ENCODE measurements around the gene BCAS3. TPM values are rescaled to one million over a fixed set of nuclear protein-coding genes. Genes with fewer than 3 reads are reported as not detected.
"Not testable (repeated sequence)": the region's sequence is repeated elsewhere in the genome, so short reads cannot be mapped to it uniquely, and the experiment has no call there.

Gene BCAS3
- total RNA-seq, 1 experiment from 2014 or later: 26.3 TPM

DNA sequence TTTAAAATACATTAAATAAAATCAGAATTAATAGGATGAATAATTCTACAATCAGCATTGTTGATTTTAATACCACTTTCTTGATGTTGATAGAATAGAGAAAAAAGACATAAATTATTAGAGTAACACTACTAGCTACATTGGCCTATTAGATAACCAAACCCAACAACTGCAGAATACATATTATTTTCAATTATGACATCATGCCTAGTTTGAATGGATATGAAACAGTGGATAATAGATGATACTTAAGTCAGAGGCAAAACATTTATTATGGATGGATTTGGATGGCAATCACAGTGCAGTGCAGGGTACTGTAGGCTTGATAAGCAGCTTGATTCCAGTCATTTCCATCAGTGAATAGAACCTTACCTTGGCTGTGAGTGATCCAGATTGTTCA lies 293.1 kb downstream of the BCAS3 start (continued):
- TF ChIP-seq REST (IDR thresholded peaks at IDR 0.05; ENCODE audit: low read depth) (no peak), EGR1 (IDR thresholded peaks at IDR 0.05; ENCODE audit: low read depth) (no peak), JUND (IDR thresholded peaks at IDR 0.05) (no peak), ELF1 (IDR thresholded peaks at IDR 0.05; ENCODE audit: borderline replicate concordance, low read depth) (no peak), SRF (IDR thresholded peaks at IDR 0.05; ENCODE audit: low read depth) (no peak)

GRCh38 chr17:60971515-60972369 lies 294.1 kb downstream of the BCAS3 start:
- Histone ChIP-seq H3K9me2 (ENCODE audit: insufficient read depth) (no peaks in the 10 kb centered on the region), H3K4me2 (ENCODE audit: low read length) (no peak overlapping the region), H2AFZ (ENCODE audit: low read depth, low read length, poor library complexity, severe bottlenecking) (no peak overlapping the region), H3K27me3 (ENCODE audit: insufficient read depth, low read length) (no peaks in the 10 kb centered on the region), H3K4me3 (replicated peaks in 1 of 2; ENCODE audit: low read depth in 1 of 2, low read length in 2 of 2) (no peak overlapping the region), H3K4me1 (ENCODE audit: control insufficient read depth in 1 of 2, insufficient read depth in 2 of 2, low read length in 2 of 2) (no peaks in the 10 kb centered on the region), H3K9ac (ENCODE audit: low read length) (no peak overlapping the region), H3K79me2 (ENCODE audit: insufficient read depth, low read length) (no peaks in the 10 kb centered on the region), H4K20me1 (ENCODE audit: insufficient read depth) (no peaks in the 10 kb centered on the region), H3K36me3 (ENCODE audit: control insufficient read depth in 1 of 2, insufficient read depth in 2 of 2, low read length in 2 of 2) (no peaks in the 10 kb centered on the region), H3K27ac (ENCODE audit: low read depth, low read length) (no peak overlapping the region), H3K9me3 (ENCODE audit: control insufficient read depth in 1 of 2, insufficient read depth in 1 of 2, low read depth in 1 of 2, low read length in 2 of 2) (peaks cover 0 to 11% of the 10 kb centered on the region in 2 experiments; a peak in 1 of 4 replicates)
- POLR2A ChIA-PET: interaction anchor here (1.0 kb wide), 1 partner anchor 862 kb away, joined by 3 read pairs; no protein-coding TSS in a partner anchor
- TF ChIP-seq, protein P1, sequence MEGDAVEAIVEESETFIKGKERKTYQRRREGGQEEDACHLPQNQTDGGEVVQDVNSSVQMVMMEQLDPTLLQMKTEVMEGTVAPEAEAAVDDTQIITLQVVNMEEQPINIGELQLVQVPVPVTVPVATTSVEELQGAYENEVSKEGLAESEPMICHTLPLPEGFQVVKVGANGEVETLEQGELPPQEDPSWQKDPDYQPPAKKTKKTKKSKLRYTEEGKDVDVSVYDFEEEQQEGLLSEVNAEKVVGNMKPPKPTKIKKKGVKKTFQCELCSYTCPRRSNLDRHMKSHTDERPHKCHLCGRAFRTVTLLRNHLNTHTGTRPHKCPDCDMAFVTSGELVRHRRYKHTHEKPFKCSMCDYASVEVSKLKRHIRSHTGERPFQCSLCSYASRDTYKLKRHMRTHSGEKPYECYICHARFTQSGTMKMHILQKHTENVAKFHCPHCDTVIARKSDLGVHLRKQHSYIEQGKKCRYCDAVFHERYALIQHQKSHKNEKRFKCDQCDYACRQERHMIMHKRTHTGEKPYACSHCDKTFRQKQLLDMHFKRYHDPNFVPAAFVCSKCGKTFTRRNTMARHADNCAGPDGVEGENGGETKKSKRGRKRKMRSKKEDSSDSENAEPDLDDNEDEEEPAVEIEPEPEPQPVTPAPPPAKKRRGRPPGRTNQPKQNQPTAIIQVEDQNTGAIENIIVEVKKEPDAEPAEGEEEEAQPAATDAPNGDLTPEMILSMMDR (IDR thresholded peaks at IDR 0.05 in 2 of 3, conservative IDR thresholded peaks at IDR 0.05 in 1 of 3; ENCODE audit: borderline replicate concordance in 1 of 3, insufficient read depth in 1 of 3, low read depth in 2 of 3, low read length in 2 of 3): peak; percentile 80 to 94 (median 81); a peak in 5 of 6 replicates
- TF ChIP-seq YY1 (IDR thresholded peaks at IDR 0.05; ENCODE audit: extremely low read depth, insufficient replicate concordance, low read depth, low read length): no peak
- peak; percentile 88 for TF ChIP-seq RAD21 (IDR thresholded peaks at IDR 0.05; ENCODE audit: low read depth)
- TF ChIP-seq EZH2phosphoT487 (IDR thresholded peaks at IDR 0.05; ENCODE audit: borderline replicate concordance): no peak
- no peak for TF ChIP-seq ELF1 (IDR thresholded peaks at IDR 0.05; ENCODE audit: borderline replicate concordance, low read depth)
- 0 out of 2 replicates have a peak, but pooled peaks have one; percentile 9 for TF ChIP-seq MAX (IDR thresholded peaks at IDR 0.05)
- TF ChIP-seq SRF (IDR thresholded peaks at IDR 0.05; ENCODE audit: low read depth): peak; percentile 38; the same call in 1 of the 2 replicates
- no peak for TF ChIP-seq JUND (IDR thresholded peaks at IDR 0.05)
- ATAC-seq (peak; percentile 98), DNase-seq (ENCODE audit: low read depth, low spot score) (peak; percentile 51)
- RAD21 ChIA-PET (ENCODE audit: low non-redundant PET in 1 of 2, low total read pairs in 2 of 2, uncharacterized antibody in 2 of 2, unreplicated experiment in 2 of 2): interaction anchor here (0.8 to 1.9 kb wide), 5 partner anchors 251 to 865 kb away, joined by 3 to 5 read pairs (median 4); no protein-coding TSS in a partner anchor
- intact Hi-C loops (cut with micrococcal nuclease): loop anchor here (1.0 to 5.0 kb wide), 4 partner anchors 419 to 866 kb away; no protein-coding TSS in a partner anchor
- CTCF ChIA-PET: interaction anchor here (0.6 to 2.1 kb wide), 28 partner anchors 9 to 612 kb away, joined by 3 to 32 read pairs (median 4); no protein-coding TSS in a partner anchor
- no TSS peak for BruUV-seq (replicated peaks)

DNA sequence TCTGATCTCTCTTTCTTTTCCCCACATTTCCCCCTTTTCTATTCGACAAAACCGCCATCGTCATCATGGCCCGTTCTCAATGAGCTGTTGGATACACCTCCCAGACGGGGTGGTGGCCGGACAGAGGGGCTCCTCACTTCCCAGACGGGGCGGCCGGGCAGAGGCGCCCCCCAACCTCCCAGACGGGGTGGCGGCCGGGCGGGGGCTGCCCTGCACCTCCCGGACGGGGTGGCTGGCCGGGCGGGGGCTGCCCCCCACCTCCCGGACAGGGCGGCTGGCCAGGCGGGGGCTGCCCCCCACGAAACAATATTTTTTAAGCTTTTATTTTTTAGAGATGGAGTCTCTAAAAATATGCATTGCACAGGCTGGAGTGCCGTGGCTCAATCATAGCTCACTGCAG lies 299.2 kb downstream of the BCAS3 start:
- H3K9me3 ChIP-seq (ENCODE audit: control insufficient read depth in 1 of 2, insufficient read depth in 1 of 2, low read depth in 1 of 2, low read length in 2 of 2); H3K79me2 ChIP-seq (ENCODE audit: insufficient read depth, low read length); BruUV-seq (replicated peaks); H3K36me3 ChIP-seq (ENCODE audit: control insufficient read depth in 1 of 2, insufficient read depth in 2 of 2, low read length in 2 of 2); H3K9ac ChIP-seq (ENCODE audit: low read length); H3K4me3 ChIP-seq (replicated peaks in 1 of 2; ENCODE audit: low read depth in 1 of 2, low read length in 2 of 2); H2AFZ ChIP-seq (ENCODE audit: low read depth, low read length, poor library complexity, severe bottlenecking); H3K4me2 ChIP-seq (ENCODE audit: low read length); intact Hi-C loops (cut with micrococcal nuclease); H4K20me1 ChIP-seq (ENCODE audit: insufficient read depth); H3K27me3 ChIP-seq (ENCODE audit: insufficient read depth, low read length); DNase-seq (ENCODE audit: low read depth, low spot score); H3K27ac ChIP-seq (ENCODE audit: low read depth, low read length); ATAC-seq; CTCF ChIA-PET; RAD21 ChIA-PET (ENCODE audit: low non-redundant PET in 1 of 2, low total read pairs in 2 of 2, uncharacterized antibody in 2 of 2, unreplicated experiment in 2 of 2); H3K9me2 ChIP-seq (ENCODE audit: insufficient read depth); POLR2A ChIA-PET; H3K4me1 ChIP-seq (ENCODE audit: control insufficient read depth in 1 of 2, insufficient read depth in 2 of 2, low read length in 2 of 2): not testable (repeated sequence)

Data from HCT116 (cell line).